VCaP (cell line): ENCODE data around the gene NCMAP.

Experiments
- H3K27ac ChIP-seq: fragments of 450-650 bp; 2 replicates; pipeline ENCODE4 v1.5.1; 2017
- TF ChIP-seq, protein P1 (sequence below): fragments of 450-650 bp; conservative IDR thresholded peaks from 2 replicates; pipeline ENCODE4 v1.5.1; 2017; ENCODE audit warnings: mild to moderate bottlenecking, moderate library complexity

NCMAP gene

DNA sequence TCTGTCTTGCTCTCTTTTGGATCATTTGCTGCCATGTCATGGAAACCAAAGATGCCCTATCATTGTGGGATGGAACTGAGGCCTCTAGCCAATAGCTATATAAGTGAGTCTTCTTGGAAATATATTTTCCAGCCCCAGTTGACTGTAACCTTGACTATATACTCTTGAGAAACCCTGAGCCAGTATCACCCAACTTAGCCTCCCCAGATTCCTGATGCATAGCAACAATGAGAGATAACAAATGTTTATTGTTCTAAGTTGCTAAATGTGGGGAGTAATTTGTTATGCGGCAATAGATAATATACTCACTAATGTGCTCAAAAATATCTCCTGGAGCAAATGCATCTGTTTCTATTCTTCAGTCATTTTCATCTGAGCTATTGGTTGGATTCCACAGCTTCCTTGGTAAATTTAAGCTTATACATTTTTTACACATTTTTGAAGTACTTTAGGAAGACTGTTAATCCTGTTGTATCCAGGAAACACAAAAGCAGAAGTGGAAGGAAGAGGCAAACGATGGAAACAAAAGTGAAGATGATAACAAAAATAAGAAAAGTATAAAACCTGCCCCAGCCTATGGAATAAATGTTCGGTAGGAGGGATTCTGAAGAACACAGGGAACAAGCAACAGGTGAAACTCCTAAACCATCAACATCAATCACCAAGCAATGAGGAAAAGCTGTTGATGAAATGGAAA lies 80.9 kb downstream of the NCMAP start:
- H3K27ac ChIP-seq, result no peak overlapping the region
- TF ChIP-seq, protein P1, sequence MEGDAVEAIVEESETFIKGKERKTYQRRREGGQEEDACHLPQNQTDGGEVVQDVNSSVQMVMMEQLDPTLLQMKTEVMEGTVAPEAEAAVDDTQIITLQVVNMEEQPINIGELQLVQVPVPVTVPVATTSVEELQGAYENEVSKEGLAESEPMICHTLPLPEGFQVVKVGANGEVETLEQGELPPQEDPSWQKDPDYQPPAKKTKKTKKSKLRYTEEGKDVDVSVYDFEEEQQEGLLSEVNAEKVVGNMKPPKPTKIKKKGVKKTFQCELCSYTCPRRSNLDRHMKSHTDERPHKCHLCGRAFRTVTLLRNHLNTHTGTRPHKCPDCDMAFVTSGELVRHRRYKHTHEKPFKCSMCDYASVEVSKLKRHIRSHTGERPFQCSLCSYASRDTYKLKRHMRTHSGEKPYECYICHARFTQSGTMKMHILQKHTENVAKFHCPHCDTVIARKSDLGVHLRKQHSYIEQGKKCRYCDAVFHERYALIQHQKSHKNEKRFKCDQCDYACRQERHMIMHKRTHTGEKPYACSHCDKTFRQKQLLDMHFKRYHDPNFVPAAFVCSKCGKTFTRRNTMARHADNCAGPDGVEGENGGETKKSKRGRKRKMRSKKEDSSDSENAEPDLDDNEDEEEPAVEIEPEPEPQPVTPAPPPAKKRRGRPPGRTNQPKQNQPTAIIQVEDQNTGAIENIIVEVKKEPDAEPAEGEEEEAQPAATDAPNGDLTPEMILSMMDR, result no peak

DNA sequence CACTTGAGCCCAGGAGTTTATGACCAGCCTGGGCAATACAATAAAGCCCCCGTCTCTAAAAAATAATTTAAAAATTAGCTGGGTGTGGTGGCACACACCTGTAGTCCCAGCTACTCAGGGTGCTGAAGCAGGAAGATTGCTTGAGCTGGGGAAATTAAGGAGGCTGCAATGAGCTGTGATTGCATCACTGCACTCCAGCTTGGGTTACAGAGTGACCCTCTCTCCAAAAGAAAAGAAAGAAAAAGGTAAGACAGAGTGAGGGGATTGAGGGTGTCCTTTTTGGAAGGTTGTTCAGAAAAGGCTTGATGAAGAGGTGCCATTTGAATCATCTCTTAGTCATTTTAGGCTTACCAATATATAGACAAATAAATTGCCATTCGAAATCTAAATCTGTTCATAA lies 83.2 kb downstream of the NCMAP start:
- no peak overlapping the region for H3K27ac ChIP-seq

DNA sequence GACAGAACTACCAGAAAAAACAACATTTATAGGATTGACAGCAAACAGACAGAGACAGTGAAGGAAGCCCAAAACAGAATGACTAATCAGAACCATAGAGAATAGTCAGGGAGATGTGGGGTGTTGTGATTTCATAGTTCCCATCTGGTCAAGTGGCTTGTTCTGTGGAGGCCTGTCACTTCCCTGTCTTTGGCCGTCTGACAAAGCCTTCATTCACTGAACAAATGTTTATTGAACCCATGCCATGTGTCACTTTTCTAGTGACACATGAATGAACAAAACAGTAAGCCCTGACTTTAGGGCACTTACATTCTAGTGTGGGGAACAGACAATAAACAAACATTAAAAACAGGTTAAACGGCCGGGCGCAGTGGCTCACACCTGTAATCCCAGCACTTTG lies 84.0 kb downstream of the NCMAP start:
- no peak overlapping the region for H3K27ac ChIP-seq
- TF ChIP-seq, protein P1, result no peak

More for the DNA sequence above, 83.2 kb downstream of the NCMAP start:
- TF ChIP-seq, protein P1, result no peak

DNA sequence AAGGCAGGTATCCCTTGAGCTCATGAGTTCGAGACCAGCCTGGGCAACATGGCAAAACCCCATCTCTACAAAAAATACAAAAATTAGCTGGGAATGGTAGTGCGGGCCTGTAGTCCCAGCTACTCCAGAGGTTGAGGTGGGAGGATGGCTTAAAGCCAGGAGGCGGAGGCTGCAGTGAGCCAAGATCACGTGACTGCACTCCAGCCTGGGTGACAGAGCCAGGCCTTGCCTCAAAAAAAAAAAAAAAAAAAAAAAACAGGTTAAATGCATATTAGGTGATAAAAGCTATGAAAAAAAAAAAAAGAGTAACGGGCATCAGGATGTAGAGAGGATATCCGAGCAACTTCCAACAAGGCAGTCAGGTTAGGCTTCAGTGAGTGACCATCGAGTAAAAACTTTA lies 84.4 kb downstream of the NCMAP start:
- H3K27ac ChIP-seq, result peak overlapping the region; percentile 97; the same call in 1 of the 2 replicates
- TF ChIP-seq, protein P1, result no peak

DNA sequence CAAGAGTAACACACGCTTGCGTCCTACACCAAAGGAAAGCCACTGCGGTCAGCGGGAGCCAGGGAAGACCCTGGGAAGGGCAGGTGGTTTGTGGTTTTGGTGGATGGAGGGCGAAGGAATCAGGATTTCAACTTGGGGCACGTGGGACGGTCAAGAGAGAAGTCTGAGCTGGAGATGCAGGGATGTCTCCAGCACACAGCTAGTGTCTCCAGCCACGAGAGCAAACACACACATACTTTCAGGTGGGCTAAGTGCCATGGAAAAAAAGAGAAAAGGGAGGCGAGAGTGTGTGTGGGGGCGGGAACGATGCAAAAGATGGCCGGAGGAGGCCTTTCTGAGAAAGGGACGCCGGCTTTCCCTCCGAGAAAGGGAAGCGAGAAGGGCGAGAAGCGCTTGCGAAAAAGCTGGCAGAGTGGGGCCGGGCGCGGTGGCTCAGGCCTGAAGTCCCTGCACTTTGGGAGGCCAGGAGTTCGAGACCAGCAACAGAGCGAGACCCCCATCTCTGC lies 85.8 kb downstream of the NCMAP start:
- TF ChIP-seq, protein P1, result no peak
- peak overlapping the region; percentile 97 for H3K27ac ChIP-seq

DNA sequence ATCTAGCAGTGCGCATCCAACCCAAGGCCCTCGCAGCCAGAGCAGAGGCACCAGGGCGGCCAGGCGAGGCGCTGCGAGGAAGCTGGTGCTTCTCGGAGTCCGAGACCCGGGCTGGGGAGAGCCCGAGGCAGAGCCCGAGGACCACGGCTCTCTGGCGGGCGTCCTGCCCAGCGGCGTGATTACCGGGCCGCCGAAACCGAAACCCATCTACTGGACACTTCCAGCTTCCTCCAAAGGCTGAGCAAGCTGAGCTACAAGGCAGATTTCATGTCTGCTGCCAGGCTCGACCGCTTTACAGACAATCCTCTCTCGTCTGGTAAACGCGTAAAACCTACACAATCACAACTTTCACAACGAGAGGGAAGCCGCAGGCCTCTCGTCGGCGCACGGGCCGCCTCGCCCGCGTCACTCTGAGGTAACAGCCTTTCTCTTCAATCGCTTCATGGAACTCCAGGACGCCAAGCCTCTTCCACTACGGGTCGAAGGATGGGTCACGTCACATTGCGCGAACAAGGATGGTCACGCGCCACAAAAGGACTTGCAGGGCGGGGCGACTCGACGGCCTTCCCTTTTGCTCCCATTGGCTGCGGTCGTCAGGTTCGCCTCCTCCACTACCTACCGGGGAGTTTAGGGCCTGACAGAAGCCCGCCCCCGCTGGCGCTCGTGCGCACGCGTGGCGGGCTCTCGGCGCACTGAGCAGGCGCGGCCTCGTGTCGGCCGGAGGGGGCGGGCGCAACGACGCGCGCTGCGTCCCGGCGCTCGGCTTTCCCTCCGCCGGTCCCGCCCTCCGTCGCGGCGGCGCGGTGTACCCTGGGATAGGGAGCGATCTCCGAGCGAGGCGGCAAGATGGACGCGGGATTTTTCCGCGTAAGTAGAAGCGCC lies 86.8 kb downstream of the NCMAP start, which contains the start of gene SRRM1:
Gene SRRM1 (plus strand): TSS at position 822 of the 882 bp plus-strand sequence. CDS start 25 bp downstream, at position 847.
- TF ChIP-seq, protein P1, result no peak; the same call in 1 of the 2 replicates
- H3K27ac ChIP-seq, result peak within 1 kb of the TSS; percentile 97
